Smooth muscle cell (in vitro differentiated cells): ENCODE data around the gene KARS1. TPM values are rescaled to one million over a fixed set of nuclear protein-coding genes. Genes with fewer than 3 reads are reported as not detected.

Source experiments
- DNase-seq: peaks from one replicate; lab custom pipeline; 2025; ENCODE audit not compliant: unreplicated experiment; lab: John Stamatoyannopoulos, UW
- H2AFZ ChIP-seq: fragments of 200-600 bp; sonication (generic); 2 replicates; pipeline ENCODE4 v1.6.0; 2016; ENCODE audit warnings: antibody characterized with exemption, low read depth, mild to moderate bottlenecking
- H3F3A ChIP-seq: fragments of 200-600 bp; sonication (generic); 2 replicates; pipeline ENCODE4 v1.6.0; 2017; ENCODE audit warnings: antibody characterized with exemption, low read depth
- H3K27ac ChIP-seq: fragments of 200-600 bp; sonication (generic); 2 replicates; pipeline ENCODE4 v1.5.1; 2016; ENCODE audit warnings: low read depth, mild to moderate bottlenecking
- H3K27me3 ChIP-seq: fragments of 200-600 bp; sonication (generic); 2 replicates; pipeline ENCODE4 v1.6.1; 2016; ENCODE audit warnings: low read depth, mild to moderate bottlenecking
- H3K36me3 ChIP-seq: fragments of 200-600 bp; sonication (generic); 2 replicates; pipeline ENCODE4 v1.5.1; 2016; ENCODE audit warnings: low read depth
- H3K4me1 ChIP-seq: fragments of 200-600 bp; sonication (generic); 2 replicates; pipeline ENCODE4 v1.5.1; 2016; ENCODE audit warnings: low read depth
- H3K4me2 ChIP-seq: fragments of 200-600 bp; sonication (generic); 2 replicates; pipeline ENCODE4 v1.6.0; 2016; ENCODE audit warnings: mild to moderate bottlenecking
- H3K4me3 ChIP-seq: fragments of 200-600 bp; sonication (generic); 2 replicates; pipeline ENCODE4 v1.5.1; 2016; ENCODE audit warnings: mild to moderate bottlenecking
- H3K79me2 ChIP-seq: fragments of 200-600 bp; sonication (generic); 2 replicates; pipeline ENCODE4 v1.6.0; 2016; ENCODE audit warnings: low read depth, mild to moderate bottlenecking
- H3K9ac ChIP-seq: fragments of 200-600 bp; sonication (generic); 2 replicates; pipeline ENCODE4 v1.6.0; 2016; ENCODE audit warnings: low read depth
- H3K9me3 ChIP-seq: fragments of 200-600 bp; sonication (generic); replicated peaks from 2 replicates; pipeline ENCODE4 v1.5.1; 2016; ENCODE audit warnings: low read depth
- H4K20me1 ChIP-seq: fragments of 200-600 bp; sonication (generic); 2 replicates; pipeline ENCODE4 v1.6.0; 2016; ENCODE audit warnings: low read depth
- WGBS: methylation state at CpG from one replicate; pipeline ENCODE4 v1.1.7; 2016; ENCODE audit warnings: low lambda C conversion rate; 5-methylcytosine and 5-hydroxymethylcytosine counted together
- polyA plus RNA-seq: library from polyadenylated mRNA; unstranded; fragments of >200 nt; fragmentation: Nextera tagmentation; extraction: Ambion mirVana; gene quantifications from 2 replicates; pipeline ENCODE4 v1.2.1, GENCODE V29; 2016
- total RNA-seq: library from RNA; depleted of rRNA; stranded (reverse); fragments of >200 nt; gene quantifications from 2 replicates; pipeline ENCODE4 v1.2.3, GENCODE V29; 2014
- TF ChIP-seq, protein P1 (sequence below): fragments of 200-600 bp; sonication (generic); IDR thresholded peaks from 2 replicates; pipeline ENCODE4 v1.5.1; 2017; ENCODE audit warnings: borderline replicate concordance, mild to moderate bottlenecking, antibody characterized with exemption; ENCODE audit not compliant: insufficient read depth, poor library complexity, severe bottlenecking

Gene KARS1
- total and polyA plus RNA-seq, 2 experiments from 2014 or later, result 101 to 108 TPM

DNA sequence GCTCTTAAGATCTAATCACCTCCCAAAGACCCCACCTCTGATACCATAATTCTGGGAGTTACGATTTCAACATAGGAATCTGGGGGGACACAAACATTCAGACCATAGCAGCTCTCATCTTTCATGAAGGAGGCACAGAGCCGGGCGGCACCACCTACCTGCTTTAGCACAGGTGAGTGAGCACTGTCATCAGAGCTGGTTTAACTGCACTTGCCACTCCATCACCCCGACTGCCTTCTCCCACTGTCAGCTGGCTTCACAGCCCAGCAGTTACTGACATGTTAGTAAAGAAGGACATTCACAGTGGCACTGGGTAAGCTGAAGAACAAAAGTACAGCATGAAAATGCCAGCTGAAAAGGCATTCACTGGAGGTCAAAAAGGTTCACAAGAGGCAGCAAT is 58.7 kb downstream of the KARS1 start:
- Histone ChIP-seq H2AFZ (no peak overlapping the region), H3K4me1 (peaks cover 15% of the 10 kb centered on the region), H3K4me3 (no peak overlapping the region), H3K36me3 (no peaks in the 10 kb centered on the region), H3K27me3 (no peaks in the 10 kb centered on the region), H3K9me3 (no peaks in the 10 kb centered on the region), H3K9ac (no peak overlapping the region), H3K79me2 (no peaks in the 10 kb centered on the region), H3K4me2 (no peak overlapping the region), H3F3A (peaks cover 22% of the 10 kb centered on the region), H3K27ac (peak overlapping the region; percentile 95), H4K20me1 (no peaks in the 10 kb centered on the region)
- TF ChIP-seq, protein P1, sequence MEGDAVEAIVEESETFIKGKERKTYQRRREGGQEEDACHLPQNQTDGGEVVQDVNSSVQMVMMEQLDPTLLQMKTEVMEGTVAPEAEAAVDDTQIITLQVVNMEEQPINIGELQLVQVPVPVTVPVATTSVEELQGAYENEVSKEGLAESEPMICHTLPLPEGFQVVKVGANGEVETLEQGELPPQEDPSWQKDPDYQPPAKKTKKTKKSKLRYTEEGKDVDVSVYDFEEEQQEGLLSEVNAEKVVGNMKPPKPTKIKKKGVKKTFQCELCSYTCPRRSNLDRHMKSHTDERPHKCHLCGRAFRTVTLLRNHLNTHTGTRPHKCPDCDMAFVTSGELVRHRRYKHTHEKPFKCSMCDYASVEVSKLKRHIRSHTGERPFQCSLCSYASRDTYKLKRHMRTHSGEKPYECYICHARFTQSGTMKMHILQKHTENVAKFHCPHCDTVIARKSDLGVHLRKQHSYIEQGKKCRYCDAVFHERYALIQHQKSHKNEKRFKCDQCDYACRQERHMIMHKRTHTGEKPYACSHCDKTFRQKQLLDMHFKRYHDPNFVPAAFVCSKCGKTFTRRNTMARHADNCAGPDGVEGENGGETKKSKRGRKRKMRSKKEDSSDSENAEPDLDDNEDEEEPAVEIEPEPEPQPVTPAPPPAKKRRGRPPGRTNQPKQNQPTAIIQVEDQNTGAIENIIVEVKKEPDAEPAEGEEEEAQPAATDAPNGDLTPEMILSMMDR, result no peak
- DNase-seq, result no peak
- 94% methylated on average over 4 of the region's 4 CpGs for WGBS

- TF ChIP-seq, protein P1, result no peak
- H4K20me1 ChIP-seq, result no peaks in the 10 kb centered on the region
- H3K9ac ChIP-seq, result no peak overlapping the region
- no peak overlapping the region for H3K4me2 ChIP-seq
- peaks cover 9% of the 10 kb centered on the region for H3K36me3 ChIP-seq
- DNase-seq, result no peak
- 95% methylated on average over 3 of the region's 3 CpGs for WGBS
- H3K79me2 ChIP-seq, result no peaks in the 10 kb centered on the region
- H3K27ac ChIP-seq, result no peak overlapping the region
- no peaks in the 10 kb centered on the region for H3K9me3 ChIP-seq
- no peaks in the 10 kb centered on the region for H3F3A ChIP-seq
- no peak overlapping the region for H2AFZ ChIP-seq
- H3K27me3 ChIP-seq, result no peaks in the 10 kb centered on the region
- H3K4me1 ChIP-seq, result no peaks in the 10 kb centered on the region
- no peak overlapping the region for H3K4me3 ChIP-seq
These were observed 63.4 kb downstream of the KARS1 start for GRCh38 chr16:75584108-75584507.

GRCh38 chr16:75579281-75579834 is 68.1 kb downstream of the KARS1 start:
- Histone ChIP-seq H3K9me3 (no peaks in the 10 kb centered on the region), H3F3A (no peaks in the 10 kb centered on the region), H3K4me3 (no peak overlapping the region), H2AFZ (no peak overlapping the region), H3K36me3 (peaks cover 18% of the 10 kb centered on the region), H3K27ac (peak overlapping the region; percentile 38), H3K27me3 (no peaks in the 10 kb centered on the region), H3K4me2 (no peak overlapping the region), H4K20me1 (peaks cover 26% of the 10 kb centered on the region), H3K4me1 (no peaks in the 10 kb centered on the region), H3K9ac (no peak overlapping the region), H3K79me2 (no peaks in the 10 kb centered on the region)
- 97% methylated on average over 7 of the region's 7 CpGs for WGBS
- TF ChIP-seq, protein P1, result no peak
- no peak for DNase-seq

- Histone ChIP-seq H3K27me3 (no peaks in the 10 kb centered on the region), H3K9ac (no peak overlapping the region), H3K4me2 (no peak overlapping the region), H3K4me3 (no peak overlapping the region), H3F3A (no peaks in the 10 kb centered on the region), H3K9me3 (no peaks in the 10 kb centered on the region), H4K20me1 (peaks cover 31% of the 10 kb centered on the region), H3K27ac (peak overlapping the region; percentile 38), H3K4me1 (no peaks in the 10 kb centered on the region), H2AFZ (no peak overlapping the region), H3K79me2 (no peaks in the 10 kb centered on the region), H3K36me3 (peaks cover 21% of the 10 kb centered on the region)
- DNase-seq, result no peak
- WGBS, result 89% methylated on average over 2 of the region's 2 CpGs
- TF ChIP-seq, protein P1, result no peak
These were observed 68.7 kb downstream of the KARS1 start for GRCh38 chr16:75578725-75579124.
